Liver (tissue), 3 donors: ENCODE measurements around the gene PCDHB2.
A peak's percentile ranks its signal among the peaks of the same experiment; 100 is the strongest.

Experiments used
- CTCF ChIP-seq: fragments of 150-350 bp; IDR thresholded peaks from 2 replicates; pipeline ENCODE4 v1.5.1; 2017; ENCODE audit warnings: improper control_type of control experiment, low read depth, low read length; ENCODE audit not compliant: missing input control
- HNF4G ChIP-seq: IDR thresholded peaks from 2 replicates; pipeline ENCODE4 v1.6.1; 2016; ENCODE audit warnings: antibody characterized with exemption
- donor health status: healthy.
- donor health status: healthy.

GRCh38 chr5:141100243-141100805 lies 5.9 kb downstream of the PCDHB2 start, which contains the start of gene PCDHB3:
- TF ChIP-seq CTCF (peak; percentile 1), HNF4G (no peak)
